D721Med (cell line): ENCODE measurements around the gene OR1L4.

Experiments used
- DNase-seq: peaks from one replicate; pipeline ENCODE4 v3.0.0; 2011; ENCODE audit warnings: low spot score; ENCODE audit not compliant: insufficient read length
- FAIRE-seq: peaks from 2 replicates; lab custom pipeline; 2011; peaks lifted over from hg19 to GRCh38; lab: Jason Lieb, UNC
- CTCF ChIP-seq: IDR thresholded peaks from 2 replicates; pipeline ENCODE4 v1.5.1; 2012; ENCODE audit warnings: mild to moderate bottlenecking, control low read depth; ENCODE audit not compliant: insufficient read depth; ENCODE audit errors: missing control alignments

OR1L4 gene

GRCh38 chr9:122723690-122724089 is at the start of gene OR1L4:
TSS of gene OR1L4 (plus strand) at chr9:122723990. CDS start at chr9:122723990, 0 bp downstream.
- no peak for TF ChIP-seq CTCF
- FAIRE-seq, result no peak

GRCh38 chr9:122684851-122685250 is 38.9 kb upstream of the OR1L4 start:
- no peak for TF ChIP-seq CTCF
- FAIRE-seq, result no peak
- no peak for DNase-seq

More at GRCh38 chr9:122723690-122724089, at the start of gene OR1L4:
- DNase-seq, result no peak

GRCh38 chr9:122695696-122696095 is 28.1 kb upstream of the OR1L4 start:
- no peak for TF ChIP-seq CTCF
- no peak for DNase-seq
- FAIRE-seq, result no peak

- no peak for DNase-seq
- TF ChIP-seq CTCF, result no peak
- no peak for FAIRE-seq
Observed at GRCh38 chr9:122718038-122718437, 5.8 kb upstream of the OR1L4 start.

GRCh38 chr9:122719218-122719617 is 4.6 kb upstream of the OR1L4 start:
- DNase-seq (no peak), FAIRE-seq (no peak)
- TF ChIP-seq CTCF, result no peak

GRCh38 chr9:122742003-122742402 is 18.2 kb downstream of the OR1L4 start, which contains the start of gene OR1L6:
TSS of gene OR1L6 (plus strand) at chr9:122742303. CDS start at chr9:122749848, 7,545 bp downstream.
- FAIRE-seq (no peak), DNase-seq (no peak)
- TF ChIP-seq CTCF, result no peak

- no peak for FAIRE-seq
- DNase-seq, result no peak
Observed at GRCh38 chr9:122754825-122755224, 31.0 kb downstream of the OR1L4 start.

More at GRCh38 chr9:122754825-122755224, 31.0 kb downstream of the OR1L4 start:
- no peak for TF ChIP-seq CTCF
